Middle frontal gyrus (tissue), 1 donor: Measurements from ENCODE around the gene NPHP3.

Experiments used
- DNase-seq: peaks from one replicate; pipeline ENCODE4 v3.0.0-alpha.2; 2015; ENCODE audit warnings: low spot score; ENCODE audit errors: extremely low spot score

Gene NPHP3

DNA sequence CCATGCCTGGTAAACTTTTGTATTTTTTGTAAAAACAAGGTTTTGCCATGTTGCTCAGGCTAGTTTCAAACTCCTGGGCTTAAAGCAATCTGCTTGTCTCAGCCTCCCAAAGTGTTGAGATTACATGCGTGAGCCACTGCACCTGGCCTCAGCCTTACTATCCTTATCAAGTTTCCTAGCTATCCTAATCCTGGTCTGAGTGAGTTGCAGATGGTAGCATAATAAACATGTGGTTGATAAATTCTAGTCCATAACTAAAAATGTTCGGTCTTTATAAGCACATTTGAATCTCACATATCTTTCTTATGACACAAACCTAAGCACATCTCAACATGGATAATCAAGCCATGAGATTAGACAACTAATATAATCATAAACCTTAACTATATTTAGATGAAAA is 18.5 kb downstream of the NPHP3 start:
- DNase-seq = no peak

- DNase-seq = no peak
Measured at GRCh38 chr3:132695422-132695821, 26.8 kb downstream of the NPHP3 start.

- no peak for DNase-seq
Measured at GRCh38 chr3:132694991-132695390, 27.2 kb downstream of the NPHP3 start.

DNA sequence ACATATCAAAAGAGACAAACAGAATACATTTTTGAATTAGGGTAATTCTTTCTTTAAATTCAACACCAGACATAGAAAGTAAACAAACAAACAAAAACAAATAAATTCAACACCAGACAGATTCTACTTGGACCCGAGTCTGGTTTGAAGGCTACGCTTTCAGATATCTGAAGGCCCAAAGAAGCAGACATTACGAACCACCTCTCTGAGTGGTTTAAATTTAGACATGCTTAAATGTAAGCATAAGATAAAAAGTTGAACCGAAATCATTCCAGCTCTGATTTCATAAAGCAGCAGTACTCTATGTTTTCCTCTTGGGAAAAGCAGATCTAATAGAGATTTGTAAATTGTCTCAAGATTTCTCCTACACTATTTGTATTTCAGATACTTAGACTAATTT is 32.2 kb downstream of the NPHP3 start:
- no peak for DNase-seq

GRCh38 chr3:132682201-132682600 is 40.0 kb downstream of the NPHP3 start:
- no peak for DNase-seq

DNA sequence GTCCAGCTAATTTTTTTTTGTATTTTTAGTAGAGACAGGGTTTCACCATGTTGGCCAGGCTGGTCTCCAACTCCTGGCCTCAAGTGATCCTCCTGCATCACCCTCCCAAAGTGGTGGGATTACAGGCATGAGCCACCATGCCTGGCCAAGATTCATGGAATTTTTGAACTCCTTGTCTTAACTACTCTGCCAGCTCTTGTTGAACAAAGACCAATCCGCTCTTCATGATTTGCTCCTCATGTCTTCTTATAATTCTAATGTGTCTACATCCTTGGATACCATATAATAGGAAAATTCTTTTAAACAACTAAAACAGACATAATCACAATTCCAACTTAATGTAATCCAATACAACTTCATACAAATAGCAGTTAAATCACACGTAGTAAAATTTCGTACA is 40.8 kb downstream of the NPHP3 start:
- DNase-seq = no peak

DNA sequence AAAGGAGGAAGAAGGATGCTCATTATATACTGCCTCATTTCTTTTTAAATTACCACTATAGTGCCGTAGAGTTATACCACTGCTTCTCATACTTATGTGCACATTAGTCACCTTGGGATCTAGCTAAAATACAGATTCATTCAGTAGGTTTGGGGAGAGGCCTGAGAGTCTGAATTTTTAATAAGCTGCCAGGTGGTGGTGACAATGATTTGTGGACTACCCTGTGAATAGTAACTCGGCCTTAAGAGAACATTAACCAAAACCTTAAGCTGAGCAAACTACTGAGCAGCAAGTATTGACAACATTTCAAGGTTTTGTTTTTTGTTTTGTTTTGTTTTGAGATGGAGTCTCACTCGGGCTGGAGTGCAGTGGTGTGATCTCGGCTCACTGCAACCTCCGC is 42.3 kb downstream of the NPHP3 start:
- no peak for DNase-seq

GRCh38 chr3:132675408-132675807 is 46.8 kb downstream of the NPHP3 start:
- no peak for DNase-seq

DNA sequence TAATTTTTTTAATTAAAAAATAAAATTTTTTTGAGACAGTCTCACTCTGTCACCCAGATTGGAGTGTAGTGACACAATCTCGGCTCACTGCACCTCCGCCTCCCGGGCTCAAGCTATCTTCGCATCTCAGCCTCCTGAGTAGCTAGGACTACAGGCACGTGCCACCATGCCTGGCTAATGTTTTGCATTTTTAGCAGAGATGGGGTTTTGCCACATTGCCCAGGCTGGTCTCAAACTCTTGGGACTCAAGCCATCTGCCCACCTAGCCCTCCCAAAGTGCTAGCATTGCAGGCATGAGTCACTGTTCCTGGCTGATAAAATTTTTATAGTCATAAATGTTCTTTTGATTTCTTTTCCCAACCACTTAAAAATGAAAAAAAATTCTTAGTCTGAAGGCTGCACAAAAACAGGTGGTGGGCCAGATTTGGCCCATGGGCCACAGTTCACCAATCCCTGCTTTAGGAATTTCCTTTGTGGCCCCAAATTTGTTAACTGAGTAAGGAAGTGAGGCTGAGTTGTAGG is 52.9 kb downstream of the NPHP3 start:
- DNase-seq = no peak

- no peak for DNase-seq
Measured at GRCh38 chr3:132665230-132665745, 56.9 kb downstream of the NPHP3 start.

GRCh38 chr3:132662212-132662611 is 60.0 kb downstream of the NPHP3 start:
- DNase-seq = no peak

GRCh38 chr3:132661101-132661500 is 61.1 kb downstream of the NPHP3 start:
- no peak for DNase-seq

GRCh38 chr3:132660811-132661070 is 61.5 kb downstream of the NPHP3 start:
- no peak for DNase-seq

GRCh38 chr3:132660052-132660810 is 62.0 kb downstream of the NPHP3 start, which contains the start of gene UBA5:
TSS of gene UBA5 (plus strand) at chr3:132660329. CDS start at chr3:132660538, 209 bp downstream.
- DNase-seq = peak; percentile 25

GRCh38 chr3:132659365-132660051 is 62.7 kb downstream of the NPHP3 start, which contains the start of gene ACAD11:
TSS of gene ACAD11 (minus strand) at chr3:132659809. CDS start at chr3:132659751, 58 bp downstream.
- DNase-seq = peak; percentile 33

GRCh38 chr3:132659000-132659364 is 63.2 kb downstream of the NPHP3 start:
- no peak for DNase-seq

DNA sequence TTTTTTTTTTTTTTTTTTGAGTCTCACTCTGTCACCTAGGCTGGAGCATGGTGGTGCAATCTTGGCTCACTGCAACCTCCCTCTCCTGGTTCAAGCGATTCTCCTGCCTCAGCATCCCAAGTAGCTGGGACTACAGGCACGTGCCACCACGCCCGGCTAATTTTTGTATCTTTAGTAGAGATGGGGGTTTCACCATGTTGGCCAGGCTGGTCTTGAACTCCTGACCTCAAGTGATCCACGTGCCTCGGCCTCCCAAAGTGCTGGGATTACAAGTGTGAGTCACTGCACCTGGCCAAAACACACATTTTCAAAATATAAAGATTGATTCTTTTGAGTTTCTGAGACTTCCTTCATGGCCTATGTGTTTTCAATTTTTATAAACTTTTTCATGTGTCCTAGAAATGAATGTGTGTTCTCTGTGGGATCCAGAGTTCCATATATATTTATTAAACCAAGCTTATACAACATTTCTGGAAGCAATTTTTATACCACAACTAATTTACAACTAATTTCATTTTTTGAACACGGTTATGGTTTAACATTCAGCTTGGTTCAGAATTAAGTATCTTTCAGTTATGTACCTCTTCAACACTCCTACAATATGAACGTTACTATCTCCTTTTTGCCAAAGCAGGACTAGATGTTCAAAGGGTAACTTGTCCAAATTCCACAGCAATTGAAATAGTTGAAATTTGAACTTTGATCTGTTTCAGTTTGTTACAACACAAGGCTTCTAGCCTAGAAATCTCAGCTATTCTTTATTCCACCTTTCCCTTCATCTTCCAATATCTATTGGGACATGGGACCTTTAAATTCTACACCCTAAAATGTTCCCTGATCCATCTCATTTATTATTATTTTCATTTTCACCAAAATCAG is 64.1 kb downstream of the NPHP3 start:
- DNase-seq = no peak

DNA sequence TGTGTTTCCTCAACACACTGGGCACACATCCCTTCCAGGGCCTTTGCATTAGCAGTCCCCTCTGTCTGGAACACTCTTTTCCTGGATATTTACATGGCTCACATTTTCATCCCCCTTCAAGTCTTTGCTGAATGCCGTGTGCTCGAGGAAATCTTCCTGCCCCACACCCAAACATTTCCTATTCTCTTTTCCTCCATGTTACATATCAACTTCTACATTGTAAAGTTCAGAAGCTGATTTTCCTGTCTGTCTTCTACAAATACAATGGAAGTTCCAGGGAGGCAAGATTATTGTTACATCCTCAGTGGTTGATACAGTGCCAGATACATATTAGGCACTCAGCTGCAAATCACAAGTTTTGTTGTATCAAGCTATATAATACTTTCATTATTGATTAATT is 66.7 kb downstream of the NPHP3 start:
- DNase-seq = no peak

DNA sequence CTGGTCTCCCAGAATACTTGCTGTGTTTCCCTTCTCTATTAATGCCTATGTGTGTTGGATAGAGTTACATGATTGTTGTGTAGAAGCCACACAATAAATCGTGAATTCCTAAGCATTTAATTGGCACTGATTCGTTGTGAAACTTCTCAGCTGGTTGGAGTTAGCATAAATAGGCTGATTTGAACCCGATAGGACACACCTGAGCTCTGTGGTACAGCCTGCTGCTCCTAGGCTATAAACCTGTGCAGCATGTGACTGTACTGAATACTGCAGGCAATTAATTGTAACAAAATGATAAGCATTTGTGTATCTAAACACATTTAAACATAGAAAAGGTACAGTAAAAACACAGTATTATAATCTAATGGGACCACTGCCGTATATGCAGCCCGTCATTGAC is 67.5 kb downstream of the NPHP3 start:
- DNase-seq = no peak

DNA sequence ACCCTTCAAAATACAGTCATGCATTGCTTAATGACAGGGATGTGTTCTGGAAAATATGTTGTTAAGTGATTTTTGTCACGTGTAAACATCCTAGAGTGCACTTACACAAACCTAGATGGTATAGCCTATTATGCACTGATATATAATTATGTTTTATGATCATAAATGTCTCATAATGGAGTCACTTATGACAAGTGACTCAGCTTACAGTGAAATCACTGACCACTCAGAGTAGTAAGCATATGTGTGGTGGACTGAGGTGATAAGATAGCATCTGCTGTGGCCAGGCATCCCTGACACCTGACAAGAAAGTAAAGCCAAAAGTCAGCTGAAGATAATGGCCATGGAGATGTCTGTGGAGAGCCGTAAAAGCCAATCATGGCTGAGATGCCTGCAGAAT is 68.0 kb downstream of the NPHP3 start:
- no peak for DNase-seq

DNA sequence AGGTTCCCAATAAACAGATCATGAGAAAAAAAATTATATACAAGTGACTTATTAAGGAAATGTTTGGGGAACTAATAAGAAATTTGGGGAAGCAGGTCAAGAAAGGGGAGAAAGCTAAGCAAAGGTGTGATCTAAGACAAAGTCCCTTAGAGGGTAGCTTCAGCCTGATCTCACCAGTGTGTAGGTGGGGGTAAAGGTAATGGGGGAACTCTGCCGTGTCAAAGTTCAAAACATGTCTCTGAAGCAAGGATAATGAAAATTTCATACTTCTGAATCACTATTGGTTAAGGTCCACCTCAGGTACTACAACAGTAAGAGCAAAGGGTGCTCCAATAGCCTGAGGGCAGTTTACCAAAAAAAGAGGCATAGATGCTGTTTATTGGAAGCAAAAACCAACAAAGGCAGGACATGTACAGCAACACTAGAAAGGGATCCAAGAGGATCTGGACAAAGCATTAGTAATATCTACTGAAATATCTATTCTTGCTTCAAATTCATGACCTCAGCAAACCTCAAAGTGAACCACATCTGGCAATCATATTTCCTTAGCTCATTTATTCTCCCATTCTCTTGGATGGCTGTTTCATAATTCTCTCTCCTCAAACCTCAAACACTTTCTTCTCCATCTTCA is 69.5 kb downstream of the NPHP3 start:
- no peak for DNase-seq
